LHCN-M2 (cell line): ENCODE measurements around the gene SNTB2. TPM values are rescaled to one million over a fixed set of nuclear protein-coding genes. Genes with fewer than 3 reads are reported as not detected.
"Not testable (repeated sequence)": the region's sequence is repeated elsewhere in the genome, so short reads cannot be mapped to it uniquely, and the experiment has no call there.

Experiments
- DNase-seq: peaks from one replicate; pipeline ENCODE4 v3.0.0-alpha.2; 2012; ENCODE audit warnings: low read depth
- total RNA-seq: library from RNA; depleted of rRNA; stranded (reverse); fragments of >200 nt; gene quantifications from 2 replicates; pipeline ENCODE4 v1.2.3, GENCODE V29; 2014

SNTB2 gene
- total RNA-seq, 1 experiment from 2014 or later: 29.6 TPM

DNA sequence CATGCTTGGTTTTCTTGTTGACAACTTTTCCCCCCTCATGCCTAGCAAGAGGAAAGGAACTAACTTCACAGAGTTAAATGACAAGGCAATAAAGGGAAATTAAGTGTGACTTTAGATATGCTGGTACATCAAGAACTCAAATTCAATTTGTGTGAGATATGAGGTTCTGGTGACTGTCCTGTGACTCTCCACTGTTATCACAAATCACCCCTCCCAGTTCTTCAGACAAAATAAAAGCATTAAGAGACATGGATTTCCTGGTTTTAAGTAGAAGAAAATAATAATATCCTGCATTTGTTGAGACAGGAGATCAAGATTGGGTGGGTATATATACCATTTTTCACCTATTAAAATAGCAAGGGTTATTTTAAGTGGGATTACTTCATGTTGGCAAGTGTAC lies 46.2 kb downstream of the SNTB2 start:
- no peak for DNase-seq

- DNase-seq: no peak
Measured at GRCh38 chr16:69234460-69234859, 47.5 kb downstream of the SNTB2 start.

DNA sequence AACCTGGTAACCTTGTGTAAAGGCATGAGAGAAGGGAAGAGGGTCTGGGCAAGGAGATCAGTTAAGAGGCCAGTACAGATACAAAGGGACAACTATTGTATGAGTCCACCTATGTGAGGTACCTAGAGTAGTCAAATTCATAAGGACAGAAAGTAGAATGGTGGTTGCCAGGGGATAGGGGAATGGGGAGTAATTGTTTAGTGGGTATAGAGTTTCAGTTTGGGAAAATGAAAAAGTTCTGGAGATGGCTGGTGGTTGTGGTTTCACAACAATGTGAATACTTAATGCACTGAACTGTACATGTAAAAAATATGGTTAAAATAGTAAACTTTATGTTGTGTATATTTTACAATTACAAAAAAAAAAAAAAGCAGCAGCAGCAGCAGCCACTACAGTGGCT lies 49.4 kb downstream of the SNTB2 start:
- no peak for DNase-seq

DNA sequence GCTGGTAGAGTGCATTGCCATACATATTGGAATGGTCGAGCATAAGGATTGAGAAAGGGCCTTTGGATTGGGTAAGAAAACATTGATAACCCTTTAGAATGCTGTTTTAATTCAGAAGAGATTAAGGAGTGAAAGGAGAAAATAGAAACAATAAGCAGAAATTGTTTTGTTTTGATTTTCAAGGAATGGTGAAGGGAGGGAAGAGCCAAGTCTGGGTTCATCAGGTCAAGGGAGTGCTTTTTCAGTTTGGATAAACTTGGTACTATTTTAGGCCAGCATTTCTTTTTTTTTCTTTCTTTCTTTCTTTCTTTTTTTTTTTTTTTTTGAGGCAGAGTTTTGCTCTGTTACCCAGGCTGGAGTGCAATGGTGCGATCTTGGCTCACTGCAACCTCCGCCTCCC lies 50.3 kb downstream of the SNTB2 start:
- DNase-seq: no peak

GRCh38 chr16:69239851-69240250 lies 52.9 kb downstream of the SNTB2 start:
- DNase-seq: no peak

GRCh38 chr16:69240331-69240730 lies 53.4 kb downstream of the SNTB2 start:
- no peak for DNase-seq

GRCh38 chr16:69241926-69242325 lies 55.0 kb downstream of the SNTB2 start:
- DNase-seq: no peak

DNA sequence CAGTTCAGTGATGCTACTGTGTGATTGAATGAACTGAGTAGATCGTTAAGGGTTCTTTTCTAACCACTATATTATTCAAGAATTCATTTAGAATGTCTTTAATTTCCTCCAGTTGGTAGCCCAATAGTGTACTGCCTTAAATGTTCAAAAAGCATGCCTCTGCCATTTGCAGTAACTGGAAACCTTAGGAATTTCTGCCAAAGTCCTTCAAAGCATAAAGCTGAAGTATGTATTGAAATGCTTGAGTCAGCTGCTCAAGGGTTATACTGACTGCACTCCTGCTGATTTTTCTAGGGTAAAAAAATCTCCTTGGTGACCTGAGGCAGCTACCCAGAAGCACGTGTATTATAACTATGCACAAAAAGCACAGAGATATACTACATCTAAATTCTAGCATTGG lies 56.5 kb downstream of the SNTB2 start:
- DNase-seq: peak; percentile 45

GRCh38 chr16:69244336-69244735 lies 57.4 kb downstream of the SNTB2 start:
- no peak for DNase-seq

GRCh38 chr16:69250081-69250480 lies 63.1 kb downstream of the SNTB2 start:
- DNase-seq: no peak

GRCh38 chr16:69253870-69254341 lies 66.9 kb downstream of the SNTB2 start:
- no peak for DNase-seq

DNA sequence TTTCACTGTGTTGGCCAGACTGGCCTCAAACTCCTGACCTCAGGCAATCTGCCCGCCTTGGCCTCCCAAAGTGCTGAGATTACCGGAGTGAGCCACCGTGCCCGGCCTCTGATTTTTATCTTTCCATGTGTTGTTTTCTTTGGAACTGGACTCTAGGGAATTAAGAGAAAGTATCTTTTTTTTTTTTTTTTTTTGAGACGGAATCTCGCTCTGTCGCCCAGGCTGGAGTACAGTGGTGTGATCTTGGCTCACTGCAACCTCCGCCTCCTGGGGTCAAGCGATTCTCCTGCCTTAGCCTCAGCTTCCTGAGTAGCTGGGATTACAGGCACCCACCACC lies 72.4 kb downstream of the SNTB2 start:
- not testable (repeated sequence) for DNase-seq

- no peak for DNase-seq
Measured at GRCh38 chr16:69260019-69260418, 73.1 kb downstream of the SNTB2 start.

DNA sequence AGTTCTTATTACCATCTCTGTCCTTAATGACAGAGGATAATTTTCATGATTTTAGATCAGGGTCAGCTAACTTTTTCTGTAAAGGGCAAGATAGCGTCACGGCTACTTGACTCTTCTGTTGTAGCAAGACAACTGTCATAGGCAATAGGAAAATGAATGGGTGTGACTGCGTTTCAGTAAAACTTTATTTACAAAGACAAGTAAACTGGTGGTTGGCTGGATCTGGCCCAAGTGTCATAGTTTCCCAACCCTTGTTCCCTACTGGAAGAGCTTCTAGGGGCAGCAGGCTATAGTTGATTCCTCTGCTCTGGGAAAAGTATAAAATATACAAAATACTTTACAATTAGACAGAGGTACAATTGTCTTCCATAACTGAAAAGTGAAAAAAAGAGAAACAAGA lies 73.5 kb downstream of the SNTB2 start:
- no peak for DNase-seq

DNA sequence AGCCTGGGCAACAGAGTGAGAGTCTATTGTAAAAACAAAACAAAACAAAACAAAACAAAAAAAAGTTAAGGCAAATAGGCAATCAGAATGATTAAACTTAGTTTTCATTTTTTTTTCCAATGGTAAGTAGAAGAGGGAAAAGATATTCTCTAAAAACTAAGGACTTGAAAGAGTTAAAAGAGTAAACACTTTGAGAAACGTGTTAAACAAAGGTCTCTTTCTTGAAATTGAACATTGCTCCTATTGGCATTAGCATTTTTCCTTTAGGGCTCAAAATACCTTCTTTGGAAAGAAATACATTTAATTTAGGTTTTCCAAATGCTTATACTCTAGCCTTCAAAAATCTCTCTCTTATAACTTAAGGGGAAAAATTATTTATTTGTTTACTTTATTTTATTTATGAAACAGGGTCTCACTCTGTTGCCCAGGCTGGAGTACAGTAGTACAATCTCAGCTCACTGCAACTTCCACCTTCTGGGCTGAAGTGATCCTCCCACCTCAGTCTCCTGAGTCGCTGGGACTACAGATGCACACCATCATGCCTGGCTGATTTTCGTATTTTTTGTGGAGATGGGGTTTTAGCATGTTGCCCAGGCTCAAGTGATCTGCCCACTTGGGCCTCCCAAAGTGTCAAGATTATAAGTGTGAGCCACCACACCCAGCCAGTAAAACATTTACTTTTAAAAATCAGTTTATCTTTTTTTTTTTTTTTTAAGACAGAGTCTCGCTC lies 79.5 kb downstream of the SNTB2 start:
- DNase-seq: no peak

GRCh38 chr16:69267633-69268032 lies 80.7 kb downstream of the SNTB2 start:
- DNase-seq: no peak

- peak; percentile 37 for DNase-seq
Measured at GRCh38 chr16:69270395-69270794, 83.4 kb downstream of the SNTB2 start.

- no peak for DNase-seq
Measured at GRCh38 chr16:69270831-69271230, 83.9 kb downstream of the SNTB2 start.

- DNase-seq: peak; percentile 17
Measured at GRCh38 chr16:69273009-69273408, 86.0 kb downstream of the SNTB2 start.

- no peak for DNase-seq
Measured at GRCh38 chr16:69274699-69275235, 87.8 kb downstream of the SNTB2 start.

DNA sequence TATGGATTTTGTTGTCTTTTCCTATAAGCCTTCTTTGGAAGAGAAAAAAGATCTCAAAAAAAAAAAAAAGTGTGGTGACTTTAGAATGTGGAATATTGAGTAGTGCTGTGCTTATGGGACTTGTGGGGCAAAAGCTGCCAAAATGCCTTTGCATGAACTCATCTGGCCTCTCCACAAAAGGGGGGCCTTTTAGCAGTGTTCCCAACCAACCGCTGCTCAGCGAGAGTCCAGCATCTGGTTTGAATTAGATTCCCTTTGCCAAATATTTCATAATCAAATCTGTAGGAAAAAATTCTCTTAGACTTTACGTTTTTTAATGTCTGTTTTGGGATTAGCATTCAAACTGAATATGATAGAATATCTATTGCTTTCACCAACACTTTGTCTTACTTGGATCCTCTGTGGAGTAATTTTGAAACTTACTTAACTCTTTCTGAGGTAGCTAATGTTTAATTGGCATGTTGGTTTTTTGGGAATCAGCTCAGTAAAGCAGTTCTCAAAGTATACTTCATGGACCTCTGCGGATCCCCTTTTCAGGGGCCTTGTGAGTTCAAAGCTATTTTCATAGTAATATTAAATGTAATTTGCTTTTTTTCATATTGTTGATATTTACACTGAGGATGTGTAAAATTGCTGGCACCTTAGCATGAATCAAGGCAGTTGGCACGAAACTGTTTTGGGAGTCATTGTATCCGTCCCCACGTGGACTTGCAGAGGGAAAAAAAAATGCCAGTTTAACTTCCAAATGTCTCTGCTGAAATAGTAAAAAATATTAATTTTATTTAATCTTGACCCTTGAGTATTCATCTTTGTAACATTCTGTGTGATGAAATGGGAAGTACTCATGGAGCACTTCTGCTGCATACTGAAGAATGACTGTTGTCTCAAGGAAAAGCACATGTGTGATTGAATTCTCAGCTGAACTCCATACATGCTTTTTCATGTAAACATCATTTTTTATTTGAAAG lies 89.5 kb downstream of the SNTB2 start:
- peak; percentile 90 for DNase-seq

DNA sequence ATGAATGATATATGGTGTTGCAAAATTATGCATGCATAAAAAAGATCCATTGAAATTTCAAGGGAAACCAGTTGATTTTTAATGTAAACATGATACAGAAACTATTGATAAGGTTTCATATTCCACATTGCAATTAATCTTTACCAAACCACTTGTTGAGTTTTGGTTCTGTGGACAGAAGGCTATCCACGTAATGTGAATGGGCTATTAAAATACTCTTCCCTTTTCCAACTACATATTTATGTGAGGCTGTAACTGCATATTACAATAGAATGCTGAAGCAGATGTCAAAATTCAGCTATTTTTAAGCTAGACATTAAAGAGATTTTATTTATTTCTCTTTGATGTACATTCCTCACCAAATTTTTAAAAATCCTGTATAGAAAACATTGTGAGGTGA lies 90.4 kb downstream of the SNTB2 start:
- no peak for DNase-seq
